Measurements from ENCODE around the gene CPEB4. TPM values are rescaled to one million over a fixed set of nuclear protein-coding genes. Genes with fewer than 3 reads are reported as not detected.
A peak's percentile ranks its signal among the peaks of the same experiment; 100 is the strongest.

CPEB4 gene
- total and polyA plus RNA-seq, 2 experiments from 2014 or later = 5.9 to 10.2 TPM

GRCh38 chr5:173917788-173918786 lies 29.9 kb downstream of the CPEB4 start:
- peaks cover 55% of the 10 kb centered on the region for H3K4me1 ChIP-seq (ENCODE audit: insufficient read depth)
- H2AFZ ChIP-seq = no peak overlapping the region
- ATAC-seq = peak; percentile 95
- Mint-ChIP-seq H3K4me3 (no peak overlapping the region), H3K9me3 (no peaks in the 10 kb centered on the region), H3K27me3 (ENCODE audit: insufficient read depth, low read depth, poor library complexity) (peaks cover 2% of the 10 kb centered on the region), H3K27ac (no peak overlapping the region), H3K36me3 (ENCODE audit: low read depth) (no peaks in the 10 kb centered on the region; the same call in 2 of the 3 replicates), H3K4me1 (peaks cover 38% of the 10 kb centered on the region)
- H3K9me2 ChIP-seq (ENCODE audit: insufficient read depth) = no peaks in the 10 kb centered on the region
- no peaks in the 10 kb centered on the region for H3F3A ChIP-seq (replicated peaks; ENCODE audit: low read depth)
- peak; percentile 88 for DNase-seq (ENCODE audit: low spot score)
- H3K4me3 ChIP-seq = peak overlapping the region; percentile 52
- no peaks in the 10 kb centered on the region for H3K27me3 ChIP-seq (ENCODE audit: insufficient read depth)
- no peaks in the 10 kb centered on the region for H3K36me3 ChIP-seq (ENCODE audit: insufficient read depth)
- H4K20me1 ChIP-seq (replicated peaks; ENCODE audit: insufficient read depth) = no peaks in the 10 kb centered on the region
- peak overlapping the region; percentile 69 for H3K4me2 ChIP-seq
- H3K79me2 ChIP-seq (replicated peaks; ENCODE audit: insufficient read depth) = peaks cover 14% of the 10 kb centered on the region; the same call in 1 of the 2 replicates
- H3K27ac ChIP-seq (ENCODE audit: low read depth) = peak overlapping the region; percentile 55
- TF ChIP-seq REST (IDR thresholded peaks at IDR 0.05; ENCODE audit: unreplicated experiment) = no peak
- peak; percentile 67 for TF ChIP-seq POLR2AphosphoS5 (IDR thresholded peaks at IDR 0.05; ENCODE audit: low read depth)

DNA sequence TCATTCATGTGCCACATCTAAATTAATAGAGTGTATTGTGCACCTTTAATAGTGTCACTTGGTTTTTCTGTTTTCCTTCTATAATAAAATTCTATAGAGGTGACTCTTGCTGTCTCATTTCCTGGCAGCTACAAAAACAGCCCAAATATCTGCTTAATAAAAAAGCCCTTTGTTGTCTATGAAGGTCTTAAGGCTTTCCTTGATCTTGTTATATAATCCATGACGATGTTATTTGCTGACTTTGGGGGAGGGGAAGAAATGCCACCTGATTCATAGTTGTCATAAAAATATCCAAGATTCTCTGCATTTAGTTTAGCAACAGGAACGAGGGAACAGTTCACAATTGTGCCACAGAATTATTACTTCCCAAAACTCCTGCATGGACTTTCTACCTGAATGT lies 31.3 kb downstream of the CPEB4 start:
- no peaks in the 10 kb centered on the region for H3K36me3 ChIP-seq (ENCODE audit: insufficient read depth)
- Mint-ChIP-seq H3K27ac (no peak overlapping the region), H3K4me3 (no peak overlapping the region), H3K36me3 (ENCODE audit: low read depth) (no peaks in the 10 kb centered on the region; the same call in 2 of the 3 replicates), H3K4me1 (peaks cover 43% of the 10 kb centered on the region), H3K9me3 (no peaks in the 10 kb centered on the region), H3K27me3 (ENCODE audit: insufficient read depth, low read depth, poor library complexity) (peaks cover 2% of the 10 kb centered on the region)
- no peaks in the 10 kb centered on the region for H3K9me2 ChIP-seq (ENCODE audit: insufficient read depth)
- ATAC-seq = no peak
- peaks cover 14% of the 10 kb centered on the region; the same call in 1 of the 2 replicates for H3K79me2 ChIP-seq (replicated peaks; ENCODE audit: insufficient read depth)
- H3K4me3 ChIP-seq = peak overlapping the region; percentile 52; the same call in 1 of the 2 replicates
- H2AFZ ChIP-seq = no peak overlapping the region
- no peak for DNase-seq (ENCODE audit: low spot score)
- peaks cover 61% of the 10 kb centered on the region for H3K4me1 ChIP-seq (ENCODE audit: insufficient read depth)
- no peaks in the 10 kb centered on the region for H3F3A ChIP-seq (replicated peaks; ENCODE audit: low read depth)
- H3K4me2 ChIP-seq = peak overlapping the region; percentile 69
- no peaks in the 10 kb centered on the region for H4K20me1 ChIP-seq (replicated peaks; ENCODE audit: insufficient read depth)
- H3K27ac ChIP-seq (ENCODE audit: low read depth) = 0 out of 2 replicates have a peak overlapping the region, but pooled peaks have one; percentile 4
- no peaks in the 10 kb centered on the region for H3K27me3 ChIP-seq (ENCODE audit: insufficient read depth)
- no peak for TF ChIP-seq ZNF114 (CRISPR knock-in tag; IDR thresholded peaks at IDR 0.05)
- TF ChIP-seq POLR2AphosphoS5 (IDR thresholded peaks at IDR 0.05; ENCODE audit: low read depth) = no peak
- TF ChIP-seq, protein P1, sequence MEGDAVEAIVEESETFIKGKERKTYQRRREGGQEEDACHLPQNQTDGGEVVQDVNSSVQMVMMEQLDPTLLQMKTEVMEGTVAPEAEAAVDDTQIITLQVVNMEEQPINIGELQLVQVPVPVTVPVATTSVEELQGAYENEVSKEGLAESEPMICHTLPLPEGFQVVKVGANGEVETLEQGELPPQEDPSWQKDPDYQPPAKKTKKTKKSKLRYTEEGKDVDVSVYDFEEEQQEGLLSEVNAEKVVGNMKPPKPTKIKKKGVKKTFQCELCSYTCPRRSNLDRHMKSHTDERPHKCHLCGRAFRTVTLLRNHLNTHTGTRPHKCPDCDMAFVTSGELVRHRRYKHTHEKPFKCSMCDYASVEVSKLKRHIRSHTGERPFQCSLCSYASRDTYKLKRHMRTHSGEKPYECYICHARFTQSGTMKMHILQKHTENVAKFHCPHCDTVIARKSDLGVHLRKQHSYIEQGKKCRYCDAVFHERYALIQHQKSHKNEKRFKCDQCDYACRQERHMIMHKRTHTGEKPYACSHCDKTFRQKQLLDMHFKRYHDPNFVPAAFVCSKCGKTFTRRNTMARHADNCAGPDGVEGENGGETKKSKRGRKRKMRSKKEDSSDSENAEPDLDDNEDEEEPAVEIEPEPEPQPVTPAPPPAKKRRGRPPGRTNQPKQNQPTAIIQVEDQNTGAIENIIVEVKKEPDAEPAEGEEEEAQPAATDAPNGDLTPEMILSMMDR (conservative IDR thresholded peaks at IDR 0.05; ENCODE audit: low read depth in 2 of 2) = no peak
- TF ChIP-seq, protein P2, sequence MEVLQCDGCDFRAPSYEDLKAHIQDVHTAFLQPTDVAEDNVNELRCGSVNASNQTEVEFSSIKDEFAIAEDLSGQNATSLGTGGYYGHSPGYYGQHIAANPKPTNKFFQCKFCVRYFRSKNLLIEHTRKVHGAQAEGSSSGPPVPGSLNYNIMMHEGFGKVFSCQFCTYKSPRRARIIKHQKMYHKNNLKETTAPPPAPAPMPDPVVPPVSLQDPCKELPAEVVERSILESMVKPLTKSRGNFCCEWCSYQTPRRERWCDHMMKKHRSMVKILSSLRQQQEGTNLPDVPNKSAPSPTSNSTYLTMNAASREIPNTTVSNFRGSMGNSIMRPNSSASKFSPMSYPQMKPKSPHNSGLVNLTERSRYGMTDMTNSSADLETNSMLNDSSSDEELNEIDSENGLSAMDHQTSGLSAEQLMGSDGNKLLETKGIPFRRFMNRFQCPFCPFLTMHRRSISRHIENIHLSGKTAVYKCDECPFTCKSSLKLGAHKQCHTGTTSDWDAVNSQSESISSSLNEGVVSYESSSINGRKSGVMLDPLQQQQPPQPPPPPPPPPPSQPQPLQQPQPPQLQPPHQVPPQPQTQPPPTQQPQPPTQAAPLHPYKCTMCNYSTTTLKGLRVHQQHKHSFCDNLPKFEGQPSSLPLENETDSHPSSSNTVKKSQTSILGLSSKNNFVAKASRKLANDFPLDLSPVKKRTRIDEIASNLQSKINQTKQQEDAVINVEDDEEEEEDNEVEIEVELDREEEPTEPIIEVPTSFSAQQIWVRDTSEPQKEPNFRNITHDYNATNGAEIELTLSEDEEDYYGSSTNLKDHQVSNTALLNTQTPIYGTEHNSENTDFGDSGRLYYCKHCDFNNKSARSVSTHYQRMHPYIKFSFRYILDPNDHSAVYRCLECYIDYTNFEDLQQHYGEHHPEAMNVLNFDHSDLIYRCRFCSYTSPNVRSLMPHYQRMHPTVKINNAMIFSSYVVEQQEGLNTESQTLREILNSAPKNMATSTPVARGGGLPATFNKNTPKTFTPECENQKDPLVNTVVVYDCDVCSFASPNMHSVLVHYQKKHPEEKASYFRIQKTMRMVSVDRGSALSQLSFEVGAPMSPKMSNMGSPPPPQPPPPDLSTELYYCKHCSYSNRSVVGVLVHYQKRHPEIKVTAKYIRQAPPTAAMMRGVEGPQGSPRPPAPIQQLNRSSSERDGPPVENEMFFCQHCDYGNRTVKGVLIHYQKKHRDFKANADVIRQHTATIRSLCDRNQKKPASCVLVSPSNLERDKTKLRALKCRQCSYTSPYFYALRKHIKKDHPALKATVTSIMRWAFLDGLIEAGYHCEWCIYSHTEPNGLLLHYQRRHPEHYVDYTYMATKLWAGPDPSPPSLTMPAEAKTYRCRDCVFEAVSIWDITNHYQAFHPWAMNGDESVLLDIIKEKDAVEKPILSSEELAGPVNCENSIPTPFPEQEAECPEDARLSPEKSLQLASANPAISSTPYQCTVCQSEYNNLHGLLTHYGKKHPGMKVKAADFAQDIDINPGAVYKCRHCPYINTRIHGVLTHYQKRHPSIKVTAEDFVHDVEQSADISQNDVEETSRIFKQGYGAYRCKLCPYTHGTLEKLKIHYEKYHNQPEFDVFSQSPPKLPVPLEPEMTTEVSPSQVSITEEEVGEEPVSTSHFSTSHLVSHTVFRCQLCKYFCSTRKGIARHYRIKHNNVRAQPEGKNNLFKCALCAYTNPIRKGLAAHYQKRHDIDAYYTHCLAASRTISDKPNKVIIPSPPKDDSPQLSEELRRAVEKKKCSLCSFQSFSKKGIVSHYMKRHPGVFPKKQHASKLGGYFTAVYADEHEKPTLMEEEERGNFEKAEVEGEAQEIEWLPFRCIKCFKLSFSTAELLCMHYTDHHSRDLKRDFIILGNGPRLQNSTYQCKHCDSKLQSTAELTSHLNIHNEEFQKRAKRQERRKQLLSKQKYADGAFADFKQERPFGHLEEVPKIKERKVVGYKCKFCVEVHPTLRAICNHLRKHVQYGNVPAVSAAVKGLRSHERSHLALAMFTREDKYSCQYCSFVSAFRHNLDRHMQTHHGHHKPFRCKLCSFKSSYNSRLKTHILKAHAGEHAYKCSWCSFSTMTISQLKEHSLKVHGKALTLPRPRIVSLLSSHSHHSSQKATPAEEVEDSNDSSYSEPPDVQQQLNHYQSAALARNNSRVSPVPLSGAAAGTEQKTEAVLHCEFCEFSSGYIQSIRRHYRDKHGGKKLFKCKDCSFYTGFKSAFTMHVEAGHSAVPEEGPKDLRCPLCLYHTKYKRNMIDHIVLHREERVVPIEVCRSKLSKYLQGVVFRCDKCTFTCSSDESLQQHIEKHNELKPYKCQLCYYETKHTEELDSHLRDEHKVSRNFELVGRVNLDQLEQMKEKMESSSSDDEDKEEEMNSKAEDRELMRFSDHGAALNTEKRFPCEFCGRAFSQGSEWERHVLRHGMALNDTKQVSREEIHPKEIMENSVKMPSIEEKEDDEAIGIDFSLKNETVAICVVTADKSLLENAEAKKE (CRISPR knock-in tag; IDR thresholded peaks at IDR 0.05) = no peak
- TF ChIP-seq ZNF331 (CRISPR knock-in tag; IDR thresholded peaks at IDR 0.05; ENCODE audit: low read depth) = no peak
- TF ChIP-seq EZH2 (IDR thresholded peaks at IDR 0.05; ENCODE audit: low read depth, unreplicated experiment) = no peak
- TF ChIP-seq CREB1 (CRISPR knock-in tag; IDR thresholded peaks at IDR 0.05; ENCODE audit: low read depth) = no peak
